ENCODE data around the gene MPDZ. TPM values are rescaled to one million over a fixed set of nuclear protein-coding genes. Genes with fewer than 3 reads are reported as not detected.

MPDZ gene, protein sequence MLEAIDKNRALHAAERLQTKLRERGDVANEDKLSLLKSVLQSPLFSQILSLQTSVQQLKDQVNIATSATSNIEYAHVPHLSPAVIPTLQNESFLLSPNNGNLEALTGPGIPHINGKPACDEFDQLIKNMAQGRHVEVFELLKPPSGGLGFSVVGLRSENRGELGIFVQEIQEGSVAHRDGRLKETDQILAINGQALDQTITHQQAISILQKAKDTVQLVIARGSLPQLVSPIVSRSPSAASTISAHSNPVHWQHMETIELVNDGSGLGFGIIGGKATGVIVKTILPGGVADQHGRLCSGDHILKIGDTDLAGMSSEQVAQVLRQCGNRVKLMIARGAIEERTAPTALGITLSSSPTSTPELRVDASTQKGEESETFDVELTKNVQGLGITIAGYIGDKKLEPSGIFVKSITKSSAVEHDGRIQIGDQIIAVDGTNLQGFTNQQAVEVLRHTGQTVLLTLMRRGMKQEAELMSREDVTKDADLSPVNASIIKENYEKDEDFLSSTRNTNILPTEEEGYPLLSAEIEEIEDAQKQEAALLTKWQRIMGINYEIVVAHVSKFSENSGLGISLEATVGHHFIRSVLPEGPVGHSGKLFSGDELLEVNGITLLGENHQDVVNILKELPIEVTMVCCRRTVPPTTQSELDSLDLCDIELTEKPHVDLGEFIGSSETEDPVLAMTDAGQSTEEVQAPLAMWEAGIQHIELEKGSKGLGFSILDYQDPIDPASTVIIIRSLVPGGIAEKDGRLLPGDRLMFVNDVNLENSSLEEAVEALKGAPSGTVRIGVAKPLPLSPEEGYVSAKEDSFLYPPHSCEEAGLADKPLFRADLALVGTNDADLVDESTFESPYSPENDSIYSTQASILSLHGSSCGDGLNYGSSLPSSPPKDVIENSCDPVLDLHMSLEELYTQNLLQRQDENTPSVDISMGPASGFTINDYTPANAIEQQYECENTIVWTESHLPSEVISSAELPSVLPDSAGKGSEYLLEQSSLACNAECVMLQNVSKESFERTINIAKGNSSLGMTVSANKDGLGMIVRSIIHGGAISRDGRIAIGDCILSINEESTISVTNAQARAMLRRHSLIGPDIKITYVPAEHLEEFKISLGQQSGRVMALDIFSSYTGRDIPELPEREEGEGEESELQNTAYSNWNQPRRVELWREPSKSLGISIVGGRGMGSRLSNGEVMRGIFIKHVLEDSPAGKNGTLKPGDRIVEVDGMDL (N-terminal part only)
- polyA plus RNA-seq, result 18.4 and 21.8 TPM in 2 replicates

GRCh38 chr9:13279284-13280141 is at the start of gene MPDZ:
TSS of gene MPDZ (minus strand) at chr9:13279692. CDS start at chr9:13250315, 29,377 bp downstream.

